OCI-LY3 (cell line): ENCODE measurements around the gene STK26.
A peak's percentile ranks its signal among the peaks of the same experiment; 100 is the strongest.

Experiments
- H2AFZ ChIP-seq: fragments of 200-600, 300-600 bp; shearing (Covaris generic); 2 replicates; pipeline ENCODE4 v1.6.0; 2014; ENCODE audit warnings: antibody characterized with exemption, low read depth, low read length
- H3K27ac ChIP-seq: fragments of 200-600, 300-600 bp; sonication (generic); 2 replicates; pipeline ENCODE4 v1.5.1; 2014; ENCODE audit warnings: mild to moderate bottlenecking, low read length, moderate library complexity, mixed read lengths
- H3K27me3 ChIP-seq: fragments of 200-600, 300-600 bp; sonication (generic); 2 replicates; pipeline ENCODE4 v1.6.1; 2014; ENCODE audit warnings: low read depth, low read length, mixed read lengths
- H3K36me3 ChIP-seq: fragments of 200-600, 300-600 bp; sonication (generic); replicated peaks from 2 replicates; pipeline ENCODE3; 2014; ENCODE audit warnings: low read depth, low read length, mixed read lengths
- H3K4me1 ChIP-seq: fragments of 300-600, 200-600 bp; sonication (generic); 2 replicates; pipeline ENCODE4 v1.6.1; 2014; ENCODE audit warnings: low read length, mixed read lengths
- H3K4me2 ChIP-seq: fragments of 200-600, 300-600 bp; sonication (generic); 2 replicates; pipeline ENCODE4 v1.6.1; 2014; ENCODE audit warnings: low read length, mixed read lengths
- H3K4me3 ChIP-seq: fragments of 300-600, 200-600 bp; sonication (generic); 2 replicates; pipeline ENCODE4 v1.5.1; 2014; ENCODE audit warnings: antibody characterized with exemption, mild to moderate bottlenecking, low read length, moderate library complexity
- H3K79me2 ChIP-seq: fragments of 300-600, 200-600 bp; shearing (Covaris generic); 2 replicates; pipeline ENCODE4 v1.6.1; 2014; ENCODE audit warnings: mild to moderate bottlenecking, low read length, mixed read lengths
- H3K9ac ChIP-seq: fragments of 300-600, 200-600 bp; shearing (Covaris generic); 2 replicates; pipeline ENCODE4 v1.6.0; 2014; ENCODE audit warnings: mild to moderate bottlenecking, low read length, moderate library complexity
- H3K9me3 ChIP-seq: fragments of 200-600, 300-600 bp; shearing (Covaris generic); 2 replicates; pipeline ENCODE4 v1.6.1; 2014; ENCODE audit warnings: low read length, mixed read lengths; ENCODE audit not compliant: insufficient read depth
- H4K20me1 ChIP-seq: fragments of 200-600, 300-600 bp; sonication (generic); 2 replicates; pipeline ENCODE4 v1.6.1; 2016; ENCODE audit warnings: low read length, mixed read lengths; ENCODE audit not compliant: insufficient read depth
- CTCF ChIP-seq: fragments of 200-600, 300-600 bp; sonication (generic); IDR thresholded peaks from 2 replicates; pipeline ENCODE4 v1.5.1; 2014; ENCODE audit warnings: antibody characterized with exemption, low read length, low read depth
- EZH2phosphoT487 ChIP-seq: fragments of 200-600 bp; shearing (Covaris generic); IDR thresholded peaks from 2 replicates; pipeline ENCODE4 v1.6.1; 2018; ENCODE audit warnings: antibody characterized with exemption, mixed run types, low read depth

The STK26 gene

GRCh38 chrX:132071254-132071653 lies 48.2 kb downstream of the STK26 start:
- TF ChIP-seq CTCF (peak; percentile 34), EZH2phosphoT487 (no peak)
- no peak overlapping the region for H3K27ac ChIP-seq

GRCh38 chrX:132077414-132077813 lies 54.3 kb downstream of the STK26 start:
- no peak overlapping the region for H3K9ac ChIP-seq
- no peaks in the 10 kb centered on the region for H3K9me3 ChIP-seq
- TF ChIP-seq EZH2phosphoT487 (no peak), CTCF (no peak)
- H4K20me1 ChIP-seq: no peaks in the 10 kb centered on the region
- H3K27ac ChIP-seq: no peak overlapping the region
- peaks cover 7% of the 10 kb centered on the region for H3K4me1 ChIP-seq
- H3K79me2 ChIP-seq: no peaks in the 10 kb centered on the region
- no peaks in the 10 kb centered on the region for H3K27me3 ChIP-seq
- peaks cover 2% of the 10 kb centered on the region for H3K36me3 ChIP-seq
- no peak overlapping the region for H3K4me3 ChIP-seq
- no peak overlapping the region for H3K4me2 ChIP-seq
- no peak overlapping the region for H2AFZ ChIP-seq

More at GRCh38 chrX:132071254-132071653, 48.2 kb downstream of the STK26 start:
- Histone ChIP-seq H3K27me3 (no peaks in the 10 kb centered on the region), H3K36me3 (peaks cover 5% of the 10 kb centered on the region), H4K20me1 (no peaks in the 10 kb centered on the region), H3K4me3 (no peak overlapping the region), H2AFZ (no peak overlapping the region), H3K79me2 (no peaks in the 10 kb centered on the region), H3K9me3 (no peaks in the 10 kb centered on the region), H3K4me2 (no peak overlapping the region), H3K4me1 (peaks cover 7% of the 10 kb centered on the region), H3K9ac (no peak overlapping the region)

GRCh38 chrX:132077912-132078311 lies 54.8 kb downstream of the STK26 start:
- Histone ChIP-seq H3K36me3 (peaks cover 2% of the 10 kb centered on the region), H3K9ac (no peak overlapping the region), H3K9me3 (no peaks in the 10 kb centered on the region), H4K20me1 (no peaks in the 10 kb centered on the region), H3K4me1 (peaks cover 7% of the 10 kb centered on the region), H3K27me3 (no peaks in the 10 kb centered on the region), H2AFZ (no peak overlapping the region), H3K4me3 (no peak overlapping the region), H3K4me2 (no peak overlapping the region), H3K27ac (no peak overlapping the region), H3K79me2 (no peaks in the 10 kb centered on the region)
- TF ChIP-seq CTCF (no peak), EZH2phosphoT487 (no peak)

GRCh38 chrX:132085786-132086185 lies 62.7 kb downstream of the STK26 start:
- no peak overlapping the region for H2AFZ ChIP-seq
- TF ChIP-seq EZH2phosphoT487 (no peak), CTCF (no peak)
- no peak overlapping the region for H3K4me3 ChIP-seq
- H3K4me2 ChIP-seq: no peak overlapping the region
- no peaks in the 10 kb centered on the region for H3K36me3 ChIP-seq
- H3K79me2 ChIP-seq: no peaks in the 10 kb centered on the region
- H3K9me3 ChIP-seq: no peaks in the 10 kb centered on the region
- H3K9ac ChIP-seq: no peak overlapping the region
- H3K27ac ChIP-seq: no peak overlapping the region
- H4K20me1 ChIP-seq: no peaks in the 10 kb centered on the region
- no peaks in the 10 kb centered on the region for H3K27me3 ChIP-seq
- H3K4me1 ChIP-seq: no peaks in the 10 kb centered on the region
